Epithelial cell of proximal tubule (primary cell): ENCODE data around the gene PPP1R13B. TPM values are rescaled to one million over a fixed set of nuclear protein-coding genes. Genes with fewer than 3 reads are reported as not detected.

Experiments used
- DNase-seq: peaks from one replicate; pipeline ENCODE4 v3.0.0-alpha.2; 2011; ENCODE audit warnings: low read depth
- H3K4me3 ChIP-seq: 2 replicates; pipeline ENCODE4 v1.5.1; 2011; ENCODE audit warnings: low read depth, mild to moderate bottlenecking, low read length
- total RNA-seq: library from RNA; depleted of rRNA; stranded (reverse); fragments of >200 nt; gene quantifications from 2 replicates; pipeline ENCODE4 v1.2.3, GENCODE V29; 2015
- TF ChIP-seq, protein P1 (sequence below): conservative IDR thresholded peaks from 2 replicates; pipeline ENCODE4 v1.5.1; 2012; ENCODE audit warnings: low read depth, mild to moderate bottlenecking, low read length

The PPP1R13B gene
- total RNA-seq, 1 donor from 2014 or later: 11.1 TPM

DNA sequence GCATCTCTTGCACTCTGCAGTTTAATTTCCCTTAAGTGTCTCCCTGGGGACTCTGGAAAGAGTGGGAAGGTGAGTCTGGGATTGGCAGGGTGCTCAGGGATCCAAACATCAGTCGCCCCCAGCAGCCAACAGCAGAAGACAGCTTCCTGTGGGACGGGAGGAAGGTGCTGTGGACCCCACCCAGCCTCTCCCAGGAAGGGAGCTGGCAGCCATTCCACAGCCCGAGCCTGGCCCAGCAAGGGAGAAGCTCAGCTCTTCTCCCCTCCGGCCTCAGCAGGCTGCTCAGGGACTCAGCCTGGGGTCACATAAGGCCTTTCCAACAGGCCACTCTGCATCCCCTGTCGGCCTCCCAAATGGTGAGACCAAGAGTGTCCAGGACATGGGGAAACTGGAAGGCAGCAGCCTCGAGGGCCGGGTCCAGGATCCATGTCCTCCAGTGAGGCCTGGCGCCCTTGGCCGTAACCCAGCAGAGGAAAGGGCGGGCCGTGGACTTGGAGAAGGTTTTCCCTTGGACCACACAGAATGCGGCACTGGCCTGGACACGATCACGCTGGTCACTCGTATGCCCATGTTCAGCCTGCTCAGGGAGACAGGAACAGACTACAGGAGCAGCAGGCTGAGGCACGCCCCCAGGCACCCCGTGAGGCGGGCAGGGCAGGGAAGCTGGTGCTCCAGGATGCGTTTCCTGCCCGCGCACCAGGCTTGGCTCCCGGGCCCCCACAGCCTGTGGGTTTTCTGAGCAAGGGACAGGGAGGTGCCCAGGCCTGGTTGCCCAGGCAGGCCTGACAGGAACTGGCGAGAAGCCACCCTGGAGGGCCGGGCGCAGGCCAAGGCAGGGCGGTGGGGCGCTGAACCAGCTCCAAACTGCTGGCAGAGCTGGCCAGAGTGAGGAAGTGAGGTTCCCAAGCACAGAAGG lies 135.6 kb downstream of the PPP1R13B start:
- no peak overlapping the region for H3K4me3 ChIP-seq
- DNase-seq: no peak
- TF ChIP-seq, protein P1, sequence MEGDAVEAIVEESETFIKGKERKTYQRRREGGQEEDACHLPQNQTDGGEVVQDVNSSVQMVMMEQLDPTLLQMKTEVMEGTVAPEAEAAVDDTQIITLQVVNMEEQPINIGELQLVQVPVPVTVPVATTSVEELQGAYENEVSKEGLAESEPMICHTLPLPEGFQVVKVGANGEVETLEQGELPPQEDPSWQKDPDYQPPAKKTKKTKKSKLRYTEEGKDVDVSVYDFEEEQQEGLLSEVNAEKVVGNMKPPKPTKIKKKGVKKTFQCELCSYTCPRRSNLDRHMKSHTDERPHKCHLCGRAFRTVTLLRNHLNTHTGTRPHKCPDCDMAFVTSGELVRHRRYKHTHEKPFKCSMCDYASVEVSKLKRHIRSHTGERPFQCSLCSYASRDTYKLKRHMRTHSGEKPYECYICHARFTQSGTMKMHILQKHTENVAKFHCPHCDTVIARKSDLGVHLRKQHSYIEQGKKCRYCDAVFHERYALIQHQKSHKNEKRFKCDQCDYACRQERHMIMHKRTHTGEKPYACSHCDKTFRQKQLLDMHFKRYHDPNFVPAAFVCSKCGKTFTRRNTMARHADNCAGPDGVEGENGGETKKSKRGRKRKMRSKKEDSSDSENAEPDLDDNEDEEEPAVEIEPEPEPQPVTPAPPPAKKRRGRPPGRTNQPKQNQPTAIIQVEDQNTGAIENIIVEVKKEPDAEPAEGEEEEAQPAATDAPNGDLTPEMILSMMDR: no peak

DNA sequence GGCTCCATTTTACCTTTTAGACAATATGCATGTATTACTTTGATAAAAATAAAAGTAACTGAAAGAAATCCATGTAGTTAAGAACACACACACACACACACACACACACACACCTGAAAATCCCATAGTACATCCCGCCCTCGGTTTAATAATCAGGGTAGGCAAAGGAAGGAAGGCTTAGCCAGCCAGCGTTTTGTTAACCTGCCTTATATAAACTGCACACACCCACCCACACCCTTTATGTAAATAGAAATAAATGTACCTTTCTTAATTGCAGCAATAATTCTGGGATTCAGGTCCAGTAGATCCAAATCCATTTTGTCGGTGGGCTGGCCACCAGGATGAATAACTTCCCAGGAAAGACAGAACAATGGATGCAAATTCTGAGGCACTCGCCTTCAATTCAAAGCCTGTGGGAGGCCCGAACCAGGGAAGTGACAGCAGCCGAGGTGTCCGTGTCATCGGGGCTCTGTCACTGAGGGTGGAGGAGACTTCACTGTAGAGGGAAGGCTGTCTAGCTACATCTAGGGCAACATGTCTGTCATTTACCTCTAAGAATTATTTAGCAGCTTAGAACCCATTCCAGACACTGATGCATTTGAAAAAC lies 136.5 kb downstream of the PPP1R13B start:
- TF ChIP-seq, protein P1: no peak
- DNase-seq: no peak

GRCh38 chr14:103709814-103710213 lies 137.6 kb downstream of the PPP1R13B start:
- TF ChIP-seq, protein P1: no peak
- H3K4me3 ChIP-seq: no peak overlapping the region
- no peak for DNase-seq

More for the DNA sequence above, 136.5 kb downstream of the PPP1R13B start:
- no peak overlapping the region for H3K4me3 ChIP-seq

DNA sequence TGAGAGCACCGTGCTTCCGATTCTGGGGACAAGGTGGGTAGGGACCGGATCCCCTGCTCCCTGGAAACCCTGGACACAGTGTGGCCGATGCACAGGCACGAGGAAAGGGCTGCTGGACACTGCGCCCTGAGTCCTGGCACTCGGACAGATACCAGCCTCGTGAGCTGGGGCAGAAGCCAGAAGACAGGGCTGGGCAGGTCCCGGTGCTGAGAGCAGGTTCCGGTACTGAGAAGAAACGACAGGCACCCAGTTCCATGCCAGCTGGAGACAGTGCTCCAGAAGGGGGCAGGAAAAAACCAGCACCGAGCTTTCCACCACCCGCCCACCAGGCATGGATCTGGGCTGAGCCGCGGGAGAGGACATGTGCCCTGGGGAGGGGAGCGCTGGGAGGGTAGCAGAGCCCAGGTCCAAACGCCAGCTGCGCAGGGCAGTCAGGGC lies 138.6 kb downstream of the PPP1R13B start:
- TF ChIP-seq, protein P1: no peak
- H3K4me3 ChIP-seq: no peak overlapping the region
- DNase-seq: no peak

- no peak overlapping the region for H3K4me3 ChIP-seq
- TF ChIP-seq, protein P1: no peak
- no peak for DNase-seq
These were observed 139.8 kb downstream of the PPP1R13B start for GRCh38 chr14:103707329-103708263.

DNA sequence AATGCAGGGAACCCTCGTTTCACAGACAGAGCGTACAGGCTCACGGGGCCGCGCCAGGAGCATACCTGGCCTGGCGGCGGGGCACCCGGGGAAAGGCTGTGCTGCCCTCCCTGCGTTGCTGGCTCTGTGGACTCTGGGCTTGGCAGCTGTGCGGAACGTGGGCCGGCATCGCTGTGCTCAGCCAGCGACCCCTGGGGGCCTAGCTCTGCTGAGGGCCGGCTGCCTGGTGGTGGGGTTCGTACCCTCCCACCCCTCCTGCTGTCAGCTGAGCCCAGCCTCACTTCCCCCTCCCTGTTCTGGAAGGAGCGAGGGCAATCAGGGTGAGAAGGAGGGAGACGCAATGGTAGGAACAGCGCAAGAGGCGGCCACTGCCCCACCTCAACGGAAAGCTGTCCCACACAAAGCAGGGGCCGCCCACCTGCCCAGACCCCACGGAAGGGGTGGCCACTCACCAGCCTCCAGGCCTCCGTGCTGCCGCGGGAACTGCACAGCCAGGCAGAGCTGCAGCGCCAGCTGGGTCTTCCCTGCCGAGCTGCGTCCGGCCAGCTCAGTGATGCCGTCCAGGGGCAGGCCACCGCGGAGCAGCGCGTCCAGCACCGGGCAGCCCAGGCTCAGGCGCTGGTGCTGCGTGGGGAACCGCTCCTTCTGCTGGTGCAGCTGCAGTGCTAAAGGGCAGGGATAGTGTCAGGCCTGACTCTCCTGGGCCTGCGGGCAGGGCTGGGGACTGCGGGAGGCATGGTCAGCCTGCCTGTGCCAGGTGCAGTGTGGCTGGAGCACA lies 140.6 kb downstream of the PPP1R13B start:
- H3K4me3 ChIP-seq: no peak overlapping the region
- no peak for DNase-seq
- TF ChIP-seq, protein P1: no peak
